GM19463 (cell line): Measurements from ENCODE around the gene GJB2.

Experiments used
- ATAC-seq: cut with Tn5 transposase; IDR thresholded peaks from one replicate; pipeline ENCODE4 v1.9.1; 2021; ENCODE audit warnings: mild to moderate bottlenecking, moderate library complexity; ENCODE audit not compliant: unreplicated experiment

The GJB2 gene

DNA sequence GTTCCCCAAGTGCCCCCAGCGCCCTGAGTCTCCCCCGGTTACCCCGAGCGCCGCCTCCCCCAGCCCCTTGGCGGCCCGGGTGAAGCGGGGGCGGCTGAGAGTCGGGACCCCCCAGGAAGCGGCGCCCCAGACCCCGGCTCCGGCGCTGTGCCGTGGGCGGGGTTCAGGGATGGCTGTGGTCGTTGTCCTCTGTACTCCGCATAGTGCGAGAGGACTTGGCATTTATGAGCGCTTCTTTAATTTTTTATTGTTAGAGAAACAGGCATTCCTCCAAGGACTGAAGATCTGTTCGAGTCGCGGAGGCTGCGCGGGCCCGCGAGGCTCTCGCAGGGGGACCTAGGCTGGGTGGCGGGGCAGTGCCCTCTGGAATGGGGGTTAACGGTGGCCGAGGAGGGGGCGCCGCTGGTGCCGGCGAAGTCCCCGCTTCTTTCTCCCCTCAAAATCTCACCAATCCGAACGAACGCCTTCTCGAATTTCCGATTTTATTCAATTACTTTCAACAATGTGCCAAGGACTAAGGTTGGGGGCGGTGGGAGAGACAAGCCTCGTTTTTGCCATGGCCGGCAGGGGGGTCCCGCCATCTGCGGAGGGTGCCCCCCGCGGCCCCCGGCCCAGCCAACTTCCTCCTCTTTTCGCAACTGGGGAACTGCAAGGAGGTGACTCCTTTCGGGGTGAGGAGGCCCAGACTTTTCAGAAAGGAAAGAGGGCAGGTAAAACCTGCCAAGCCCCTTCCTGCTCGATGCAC is 596 bp upstream of the GJB2 start:
- ATAC-seq = no peak

DNA sequence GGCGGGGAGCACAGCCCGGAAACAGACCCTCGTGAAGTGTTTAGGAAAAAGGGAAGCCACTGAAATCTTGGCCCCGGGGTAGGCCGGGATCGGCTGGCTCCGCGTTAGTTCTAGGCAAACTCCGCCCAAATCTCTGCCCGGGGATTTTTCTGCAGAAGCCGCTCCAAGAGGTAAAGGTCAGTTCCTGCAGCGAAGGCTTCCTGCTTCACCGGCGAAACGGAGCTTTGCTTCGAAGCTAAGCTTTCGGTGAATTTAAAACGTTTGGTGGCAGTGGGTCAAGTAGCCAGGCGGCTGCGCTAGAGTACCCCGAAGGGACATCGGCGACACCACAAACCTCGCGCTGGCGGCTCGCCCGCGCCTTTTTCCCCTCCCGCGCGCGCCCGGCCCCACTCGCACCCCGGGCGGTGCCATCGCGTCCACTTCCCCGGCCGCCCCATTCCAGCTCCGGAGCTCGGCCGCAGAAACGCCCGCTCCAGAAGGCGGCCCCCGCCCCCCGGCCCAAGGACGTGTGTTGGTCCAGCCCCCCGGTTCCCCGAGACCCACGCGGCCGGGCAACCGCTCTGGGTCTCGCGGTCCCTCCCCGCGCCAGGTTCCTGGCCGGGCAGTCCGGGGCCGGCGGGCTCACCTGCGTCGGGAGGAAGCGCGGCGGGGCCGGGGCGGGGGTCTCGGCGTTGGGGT is 441 bp downstream of the GJB2 start:
- peak; percentile 15 for ATAC-seq

DNA sequence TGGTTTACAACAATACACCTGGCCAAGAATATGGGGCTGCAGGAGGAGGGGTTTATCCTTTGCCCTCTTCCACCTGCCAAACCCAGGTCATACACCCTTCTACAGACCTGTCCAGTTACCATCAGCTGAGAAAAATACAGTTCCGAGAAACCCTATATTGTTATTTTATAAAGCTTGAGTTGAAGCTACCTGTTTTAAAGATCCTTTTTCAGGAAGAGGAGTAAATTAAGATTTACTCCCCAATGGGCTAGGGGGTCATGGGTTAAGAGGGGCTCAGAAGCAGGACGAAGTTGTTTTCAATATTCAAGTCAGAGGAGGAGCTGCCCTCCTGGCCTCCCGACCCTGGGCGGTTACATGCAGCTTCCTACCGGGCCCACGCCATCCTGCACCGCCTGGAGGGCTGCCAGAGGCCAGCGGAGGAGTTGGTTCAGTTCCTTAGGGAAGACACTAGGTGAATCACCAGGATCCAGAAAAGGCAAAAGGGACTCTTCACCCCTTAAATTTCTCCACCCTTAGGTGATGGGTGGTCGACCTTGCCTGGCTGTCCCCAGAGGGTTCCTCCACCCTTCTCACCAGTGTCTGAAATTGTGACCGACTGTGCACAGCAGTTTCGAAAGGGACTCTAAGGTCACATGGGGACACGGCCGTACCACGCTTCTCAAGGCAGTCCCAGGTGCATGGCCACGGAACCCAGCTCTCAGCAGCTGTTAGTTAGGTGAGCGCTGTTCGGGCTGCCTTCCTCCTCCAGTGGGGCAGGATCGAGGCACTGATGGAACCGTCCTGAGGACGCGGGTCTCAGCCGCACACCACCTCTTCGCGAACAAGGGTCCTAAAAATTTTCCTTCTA is 1.2 kb downstream of the GJB2 start:
- ATAC-seq = peak; percentile 43

DNA sequence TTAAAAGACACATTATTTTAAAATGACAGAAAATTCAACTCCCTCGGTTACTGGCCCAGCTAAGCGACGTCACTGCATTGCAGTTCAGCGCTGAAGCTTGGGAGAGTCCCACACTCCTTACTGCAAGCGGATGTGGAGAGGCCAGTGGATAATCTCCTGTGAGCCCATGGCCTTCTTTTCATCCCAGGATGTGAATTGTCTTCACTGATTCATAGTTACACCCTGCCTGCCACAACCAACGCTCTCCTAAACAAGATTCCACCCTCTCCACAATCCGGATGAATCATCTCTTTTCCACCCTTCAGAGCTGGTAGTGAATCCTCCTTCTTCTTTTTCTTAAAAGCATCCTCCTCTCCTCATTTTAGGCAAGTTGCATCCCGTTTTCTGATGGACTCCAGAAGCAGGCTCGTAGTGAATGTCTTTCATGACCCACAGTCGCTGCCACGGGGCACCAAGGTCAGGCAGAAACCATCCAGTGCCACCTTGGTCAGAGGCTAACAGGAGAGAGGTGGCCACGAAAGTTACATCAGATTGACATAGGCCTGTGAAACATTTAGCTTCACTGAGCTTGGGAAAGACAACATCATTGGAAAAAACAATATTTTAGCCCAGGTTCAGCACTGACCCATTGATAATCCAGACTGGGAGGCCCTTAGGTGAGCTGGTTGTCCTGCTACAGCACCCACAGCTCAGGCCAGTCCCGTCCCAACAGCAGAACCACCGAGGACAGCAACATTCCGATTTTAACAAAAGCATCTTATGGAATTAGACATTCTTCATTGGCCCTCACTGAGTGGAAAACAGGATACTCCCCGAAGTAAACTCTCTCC is 2.0 kb downstream of the GJB2 start:
- no peak for ATAC-seq

DNA sequence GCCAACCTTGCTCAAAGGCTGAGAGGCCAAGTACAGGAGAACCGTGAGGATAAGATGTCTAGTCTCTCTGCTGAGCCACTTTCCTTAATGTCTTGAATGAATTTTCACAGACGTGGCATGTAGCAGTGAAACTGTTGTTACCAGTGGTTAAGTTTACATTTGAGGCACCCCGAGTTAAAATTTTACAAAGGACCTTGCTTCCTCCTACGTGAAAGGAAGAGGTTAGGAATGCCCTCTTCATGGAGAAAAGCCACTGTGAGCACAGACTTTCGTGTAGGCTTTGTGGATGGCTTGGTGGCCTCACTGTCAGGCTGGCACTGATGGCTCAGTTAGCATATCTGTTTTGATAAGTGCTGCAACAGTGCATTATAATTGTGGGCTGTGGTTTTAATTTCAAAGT is 2.7 kb downstream of the GJB2 start:
- ATAC-seq = no peak

DNA sequence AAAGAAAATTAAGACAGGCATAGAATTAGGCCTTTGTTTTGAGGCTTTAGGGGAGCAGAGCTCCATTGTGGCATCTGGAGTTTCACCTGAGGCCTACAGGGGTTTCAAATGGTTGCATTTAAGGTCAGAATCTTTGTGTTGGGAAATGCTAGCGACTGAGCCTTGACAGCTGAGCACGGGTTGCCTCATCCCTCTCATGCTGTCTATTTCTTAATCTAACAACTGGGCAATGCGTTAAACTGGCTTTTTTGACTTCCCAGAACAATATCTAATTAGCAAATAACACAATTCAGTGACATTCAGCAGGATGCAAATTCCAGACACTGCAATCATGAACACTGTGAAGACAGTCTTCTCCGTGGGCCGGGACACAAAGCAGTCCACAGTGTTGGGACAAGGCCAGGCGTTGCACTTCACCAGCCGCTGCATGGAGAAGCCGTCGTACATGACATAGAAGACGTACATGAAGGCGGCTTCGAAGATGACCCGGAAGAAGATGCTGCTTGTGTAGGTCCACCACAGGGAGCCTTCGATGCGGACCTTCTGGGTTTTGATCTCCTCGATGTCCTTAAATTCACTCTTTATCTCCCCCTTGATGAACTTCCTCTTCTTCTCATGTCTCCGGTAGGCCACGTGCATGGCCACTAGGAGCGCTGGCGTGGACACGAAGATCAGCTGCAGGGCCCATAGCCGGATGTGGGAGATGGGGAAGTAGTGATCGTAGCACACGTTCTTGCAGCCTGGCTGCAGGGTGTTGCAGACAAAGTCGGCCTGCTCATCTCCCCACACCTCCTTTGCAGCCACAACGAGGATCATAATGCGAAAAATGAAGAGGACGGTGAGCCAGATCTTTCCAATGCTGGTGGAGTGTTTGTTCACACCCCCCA is 3.8 kb downstream of the GJB2 start:
- ATAC-seq = no peak

DNA sequence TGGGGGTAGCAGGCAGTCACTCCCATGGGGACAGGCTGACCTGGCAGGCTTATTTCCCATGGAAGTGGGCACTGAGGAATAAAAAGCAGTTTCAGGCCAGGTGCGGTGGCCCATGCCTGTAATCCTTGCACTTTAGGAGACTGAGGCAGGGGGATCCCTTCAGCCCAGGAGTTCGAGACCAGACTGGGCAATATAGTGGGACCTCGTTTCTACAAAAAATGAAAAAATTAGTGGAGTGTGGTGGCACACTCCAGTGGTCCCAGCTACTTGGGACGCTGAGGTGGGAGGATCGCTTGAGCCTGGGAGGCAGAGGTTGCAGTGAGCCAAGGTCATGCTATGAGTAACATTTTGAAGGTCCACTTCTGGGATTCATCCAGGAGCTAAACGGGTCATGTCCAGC is 6.0 kb downstream of the GJB2 start:
- no peak for ATAC-seq

DNA sequence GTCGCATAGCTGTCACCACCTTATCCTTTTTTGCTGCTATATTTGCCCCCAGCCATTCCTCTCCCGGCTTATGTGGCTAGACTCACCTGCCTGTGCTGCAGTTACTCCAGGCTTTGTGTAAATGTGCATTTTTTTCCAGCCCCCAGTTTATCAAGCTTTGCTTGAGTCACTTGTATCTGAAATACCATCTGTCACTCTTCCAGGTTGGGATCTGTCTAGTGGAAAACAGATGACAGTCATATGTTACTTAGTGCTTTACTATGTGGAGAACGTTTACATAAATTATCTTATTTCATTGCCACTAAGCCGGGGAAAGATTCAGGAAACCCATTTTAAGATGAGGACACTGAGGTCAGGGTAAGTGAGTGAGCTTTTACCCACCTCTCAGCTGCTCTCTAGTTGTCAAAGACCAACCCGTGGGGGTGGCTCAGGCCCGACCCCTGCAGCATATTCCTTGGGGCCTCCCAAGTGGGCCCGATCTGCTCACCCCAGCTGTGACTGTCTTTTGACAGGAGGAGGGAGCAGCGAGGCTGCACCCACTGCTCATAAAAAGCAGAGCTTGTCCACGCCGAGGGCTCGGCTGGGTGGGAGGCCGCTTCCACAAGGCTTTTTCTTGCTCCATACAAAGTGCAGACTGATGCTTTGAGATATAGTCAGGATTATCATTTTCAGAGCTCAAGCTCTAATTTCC is 7.2 kb downstream of the GJB2 start:
- no peak for ATAC-seq

DNA sequence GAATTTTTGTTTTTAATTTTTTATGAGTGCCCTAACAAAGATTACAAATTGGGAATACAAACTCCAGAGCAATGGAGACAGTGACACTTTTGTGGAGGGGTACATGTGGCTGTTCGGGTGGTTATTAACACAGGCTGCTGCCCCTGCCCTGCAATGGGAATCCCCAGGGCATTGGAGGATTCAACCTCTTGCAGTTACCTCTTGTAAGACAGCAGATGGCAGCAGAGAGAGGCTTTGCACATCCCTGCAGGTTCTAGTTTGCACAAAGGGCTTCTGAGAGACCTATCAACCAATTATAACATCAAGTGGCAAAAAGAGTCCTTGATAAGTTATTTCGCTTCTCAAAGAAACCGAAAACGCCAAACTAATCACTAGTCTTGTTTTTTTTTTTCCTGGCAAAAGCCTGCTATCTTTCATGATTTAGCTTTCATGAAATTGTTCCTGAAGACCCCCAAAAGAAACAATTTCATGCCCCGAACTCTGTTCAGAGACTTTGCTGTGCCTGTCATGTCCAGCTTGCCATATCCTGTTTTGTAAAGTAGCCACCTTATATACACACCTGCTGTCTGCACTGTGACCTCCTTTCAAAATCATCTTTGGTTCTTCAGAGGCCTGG is 10.4 kb downstream of the GJB2 start:
- peak; percentile 87 for ATAC-seq

DNA sequence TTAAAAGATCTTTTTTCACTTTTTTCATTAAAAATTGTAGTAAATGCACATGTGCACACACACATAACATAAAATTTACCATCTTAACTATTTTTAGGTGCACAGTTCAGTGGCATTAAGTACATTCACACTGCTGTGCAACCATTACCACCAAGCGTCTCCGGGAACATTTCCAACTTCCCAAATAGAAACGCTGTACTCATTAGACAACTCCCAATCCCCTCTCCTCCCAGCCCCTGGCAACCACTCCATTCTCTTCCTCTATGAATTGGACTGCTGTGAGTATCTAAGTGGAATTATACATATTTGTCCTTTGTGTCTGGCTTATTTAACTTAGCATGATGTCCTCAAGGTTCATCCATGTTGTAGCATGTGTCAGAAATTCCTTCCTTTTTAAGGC is 11.6 kb downstream of the GJB2 start:
- ATAC-seq = no peak

DNA sequence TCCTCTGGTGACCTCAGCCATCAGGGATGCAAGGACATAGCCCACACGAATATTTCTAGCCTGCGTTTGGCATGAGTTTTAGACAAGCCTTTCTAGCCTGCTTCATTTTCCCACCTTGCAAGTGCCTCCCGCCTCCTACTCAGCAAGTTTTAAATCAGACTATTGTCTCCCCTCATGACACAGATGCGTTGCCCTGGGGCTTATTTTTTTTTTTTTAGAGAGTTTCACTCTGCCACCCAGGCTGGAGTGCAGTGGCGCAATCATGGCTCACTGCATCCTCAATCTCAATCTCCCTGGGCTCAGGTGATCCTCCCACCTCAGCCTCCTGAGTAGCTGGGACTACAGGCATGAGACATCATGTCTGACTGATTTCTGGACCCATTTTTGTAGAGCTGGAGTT is 14.6 kb downstream of the GJB2 start:
- no peak for ATAC-seq

DNA sequence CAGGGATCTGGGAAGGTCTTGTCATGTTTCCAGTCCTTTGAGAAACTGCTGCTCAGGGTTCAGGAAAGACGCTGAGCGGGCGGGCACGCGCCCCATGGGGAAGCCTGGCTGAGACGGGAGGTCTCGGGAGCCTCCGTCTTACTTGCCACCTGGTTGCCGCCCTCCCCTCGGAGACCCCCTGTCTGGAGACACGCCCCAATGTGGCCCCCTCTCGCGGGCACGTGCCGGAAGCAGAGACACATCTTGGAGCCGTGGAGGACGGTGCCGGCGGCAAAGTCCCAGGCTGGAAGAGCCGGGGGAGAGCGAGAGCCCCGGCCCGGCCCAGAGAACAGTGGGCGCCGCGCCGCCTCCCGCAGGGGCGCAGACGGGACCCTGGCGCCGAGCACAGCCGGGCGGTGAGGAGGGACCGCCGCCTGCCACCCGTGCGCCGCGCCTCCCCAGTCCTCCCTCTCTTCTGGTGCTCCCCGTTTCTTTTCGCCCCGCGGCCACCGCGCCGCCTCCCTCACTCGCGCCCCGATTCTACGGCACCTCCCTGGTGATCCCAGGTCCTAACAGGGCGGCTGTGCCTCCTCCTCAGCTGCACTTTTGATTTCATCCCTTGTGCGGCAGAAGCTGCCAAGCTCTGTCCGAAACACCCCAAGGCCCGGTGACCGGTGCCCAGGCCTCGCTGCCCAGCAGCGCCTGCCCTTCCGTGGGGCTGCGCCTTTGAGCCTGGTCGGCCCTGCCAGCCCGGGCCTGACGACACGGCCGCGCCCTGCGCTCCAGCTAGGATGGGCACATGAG is 15.5 kb downstream of the GJB2 start:
- ATAC-seq = no peak

DNA sequence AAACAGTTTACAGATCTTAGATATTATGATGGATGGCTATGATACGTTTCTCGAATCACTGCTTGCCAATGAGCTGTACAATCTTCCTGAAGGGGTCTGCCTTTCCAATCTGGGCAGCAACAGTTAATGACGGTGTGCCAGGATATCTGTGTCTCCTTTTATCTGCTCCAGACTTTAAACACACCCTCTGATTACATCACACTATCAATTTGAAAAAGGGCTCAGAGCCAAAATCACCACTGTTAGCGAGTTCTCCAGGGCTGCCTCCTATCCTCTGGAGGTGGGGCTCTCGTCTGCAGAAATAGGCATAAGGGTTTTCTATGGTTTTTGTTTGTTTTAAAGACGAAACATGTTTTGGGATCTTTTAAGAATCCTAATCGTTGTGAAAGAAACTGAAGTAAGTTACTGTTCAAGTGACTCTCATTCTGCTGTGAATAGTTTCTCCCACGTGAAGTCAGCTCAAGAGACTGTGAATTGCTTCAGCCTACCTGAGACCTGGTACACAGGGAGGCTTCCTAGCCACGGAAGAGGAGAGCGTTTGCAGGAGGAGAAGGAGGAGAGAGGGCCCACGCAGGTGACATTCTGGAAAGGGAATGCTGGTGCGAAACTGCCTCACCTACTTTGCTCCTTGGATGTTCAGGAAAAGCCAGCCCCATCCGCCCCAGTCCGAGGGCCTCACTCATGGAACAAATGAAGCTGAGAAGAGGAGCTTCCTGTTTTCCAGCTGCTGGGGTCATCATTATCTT is 16.7 kb downstream of the GJB2 start:
- ATAC-seq = no peak

DNA sequence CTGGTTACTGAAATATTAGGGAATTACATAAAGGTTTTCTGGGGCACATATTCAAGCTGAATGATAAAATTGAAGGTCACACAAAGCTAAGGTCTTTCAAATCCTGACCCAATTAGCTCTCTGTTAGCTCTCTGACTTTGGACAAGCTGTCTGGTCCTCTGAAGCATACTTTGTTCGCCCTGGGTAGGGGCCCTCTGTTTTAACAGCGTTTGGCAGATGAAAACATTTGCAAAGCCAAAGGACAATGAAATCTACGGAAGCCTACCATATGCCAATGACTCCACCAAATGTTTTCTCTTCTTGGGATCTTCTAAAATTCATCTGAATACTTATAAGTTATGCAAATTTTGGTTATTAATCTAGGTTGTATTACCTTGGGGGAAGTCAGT is 17.3 kb downstream of the GJB2 start:
- no peak for ATAC-seq

DNA sequence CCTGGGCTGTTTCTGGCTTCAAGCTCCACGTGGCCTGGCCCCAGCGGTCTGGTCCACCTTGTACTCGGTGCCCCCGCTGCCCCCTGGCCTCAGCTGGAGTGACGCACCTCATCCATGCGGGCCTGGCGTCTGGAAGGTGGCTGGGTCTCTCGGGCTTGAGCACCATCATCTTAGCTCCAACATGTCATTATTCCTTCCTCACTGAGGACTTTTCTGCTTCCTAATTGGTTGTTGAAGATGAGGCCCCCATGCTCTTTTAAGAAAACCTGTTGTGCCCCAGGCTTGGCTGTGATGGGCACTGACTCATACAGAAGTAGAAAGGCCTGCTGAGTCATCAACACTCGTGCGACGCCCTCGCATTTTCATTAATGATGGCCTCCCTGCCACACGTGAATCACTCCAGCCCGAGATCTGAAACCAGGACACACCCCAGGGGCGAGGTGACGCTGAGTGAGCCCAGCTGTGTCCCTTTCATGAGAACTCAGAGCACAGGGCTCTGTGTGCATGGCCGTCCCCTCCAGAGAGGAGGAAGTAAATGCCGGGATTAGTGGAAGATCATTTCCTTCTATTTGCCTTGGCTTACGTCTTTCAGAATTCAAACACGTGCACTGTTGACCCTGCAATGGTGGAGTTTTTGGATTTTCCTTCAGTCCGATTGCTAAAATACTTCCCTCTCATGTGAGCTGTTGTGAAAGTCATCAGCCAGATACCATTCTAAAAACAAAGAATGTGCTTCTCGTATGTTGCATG is 17.9 kb downstream of the GJB2 start:
- ATAC-seq = peak; percentile 93

DNA sequence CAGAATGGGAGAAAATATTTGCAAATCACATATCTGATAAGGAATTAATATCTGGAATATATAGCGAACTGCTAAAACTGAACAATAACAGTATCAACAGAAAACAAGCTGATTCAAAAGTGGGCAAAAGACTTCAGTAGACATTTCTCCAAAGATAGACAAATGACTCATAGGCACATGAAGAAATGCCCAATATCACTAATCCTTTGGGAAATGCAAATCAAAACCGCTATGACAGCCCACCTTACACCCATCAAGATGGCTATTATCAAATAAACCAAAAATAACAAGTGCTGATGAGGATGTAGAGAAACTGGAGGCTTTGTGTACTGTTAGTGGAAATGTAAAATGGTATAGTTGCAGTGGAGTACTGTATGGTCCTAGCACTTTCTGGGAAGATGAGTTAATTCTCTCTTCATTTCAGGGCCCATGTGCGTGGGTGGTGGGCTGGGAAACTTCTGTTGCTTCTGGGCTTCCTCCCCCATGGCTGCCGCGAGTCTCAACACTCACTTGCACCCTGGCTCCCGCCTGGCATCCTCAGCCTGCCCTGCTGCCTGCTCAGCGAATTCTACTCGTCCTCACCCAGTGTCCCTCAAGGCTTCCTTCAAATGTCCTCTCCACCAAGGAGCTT is 19.5 kb downstream of the GJB2 start:
- ATAC-seq = no peak
